GM15510 (cell line): Measurements from ENCODE around the gene LPP.

Experiments used
- POLR2A ChIP-seq: IDR thresholded peaks from 3 replicates; pipeline ENCODE4 v1.6.1; 2011; ENCODE audit warnings: borderline replicate concordance; ENCODE audit not compliant: insufficient read length; ENCODE audit errors: extremely low read depth

The LPP gene

DNA sequence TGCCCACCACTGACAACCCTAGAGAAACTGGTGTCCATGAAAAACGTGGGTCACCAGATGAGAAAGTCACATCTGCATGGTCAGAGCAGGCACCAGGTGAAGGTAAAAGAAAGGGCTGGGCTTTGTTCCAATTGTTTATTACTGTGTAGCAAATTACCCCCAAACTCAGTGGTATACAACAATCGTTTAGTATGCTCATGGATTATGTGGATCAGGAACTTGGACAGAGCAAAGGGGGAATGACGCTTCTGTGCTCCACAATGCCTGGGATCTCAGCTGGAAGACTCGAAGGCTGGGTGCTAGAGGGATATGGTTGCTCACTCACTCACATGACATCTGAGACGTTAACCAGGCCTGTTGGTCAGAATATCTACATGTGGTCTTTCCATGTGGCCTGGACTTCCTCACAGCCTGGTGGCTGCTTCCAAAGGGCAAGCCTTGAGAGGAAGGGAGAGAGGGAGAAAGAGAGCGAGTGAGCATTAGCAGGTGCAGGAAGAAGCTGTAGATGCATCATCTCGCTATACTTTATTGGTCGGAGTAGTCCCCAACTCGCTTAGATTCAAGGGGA is 44.9 kb downstream of the LPP start:
- TF ChIP-seq POLR2A = no peak

DNA sequence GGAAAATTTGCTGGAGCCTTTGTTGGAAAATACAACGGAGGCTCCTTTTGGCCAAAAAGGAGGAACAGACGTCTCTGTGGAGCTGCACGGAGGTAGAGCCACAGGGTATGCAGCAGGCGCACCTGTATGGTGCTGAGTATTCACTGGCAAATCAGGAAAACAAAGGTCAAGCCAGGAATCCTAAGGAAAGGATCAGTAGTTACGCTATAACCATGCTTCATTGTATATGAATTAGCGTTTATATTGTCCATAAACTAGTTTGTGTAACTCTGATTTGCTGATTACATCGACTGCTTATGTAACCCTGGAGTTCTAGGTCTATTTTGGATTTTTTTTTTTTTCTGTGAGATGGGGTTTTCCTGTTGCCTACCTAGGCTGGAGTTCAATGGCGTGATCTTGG is 45.4 kb downstream of the LPP start:
- TF ChIP-seq POLR2A = no peak

DNA sequence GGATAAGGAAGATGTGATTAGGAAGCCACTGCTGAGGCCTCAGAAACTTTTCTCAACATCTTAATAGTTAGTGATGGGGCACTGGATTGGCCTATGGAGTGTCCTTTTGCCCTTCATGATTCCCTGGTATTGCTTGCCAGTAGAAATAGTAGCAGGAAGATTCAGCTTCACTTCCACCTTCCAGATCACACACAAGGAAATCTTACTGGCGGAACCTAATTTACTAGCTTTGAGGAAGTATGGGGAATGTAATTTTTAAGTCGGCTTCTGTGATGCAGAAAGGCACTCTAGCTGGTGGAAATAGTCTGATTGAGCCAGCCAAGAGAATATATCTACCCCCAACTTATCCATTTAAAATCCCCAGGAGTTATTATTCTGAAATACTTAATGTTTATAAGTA is 46.5 kb downstream of the LPP start:
- TF ChIP-seq POLR2A = no peak

DNA sequence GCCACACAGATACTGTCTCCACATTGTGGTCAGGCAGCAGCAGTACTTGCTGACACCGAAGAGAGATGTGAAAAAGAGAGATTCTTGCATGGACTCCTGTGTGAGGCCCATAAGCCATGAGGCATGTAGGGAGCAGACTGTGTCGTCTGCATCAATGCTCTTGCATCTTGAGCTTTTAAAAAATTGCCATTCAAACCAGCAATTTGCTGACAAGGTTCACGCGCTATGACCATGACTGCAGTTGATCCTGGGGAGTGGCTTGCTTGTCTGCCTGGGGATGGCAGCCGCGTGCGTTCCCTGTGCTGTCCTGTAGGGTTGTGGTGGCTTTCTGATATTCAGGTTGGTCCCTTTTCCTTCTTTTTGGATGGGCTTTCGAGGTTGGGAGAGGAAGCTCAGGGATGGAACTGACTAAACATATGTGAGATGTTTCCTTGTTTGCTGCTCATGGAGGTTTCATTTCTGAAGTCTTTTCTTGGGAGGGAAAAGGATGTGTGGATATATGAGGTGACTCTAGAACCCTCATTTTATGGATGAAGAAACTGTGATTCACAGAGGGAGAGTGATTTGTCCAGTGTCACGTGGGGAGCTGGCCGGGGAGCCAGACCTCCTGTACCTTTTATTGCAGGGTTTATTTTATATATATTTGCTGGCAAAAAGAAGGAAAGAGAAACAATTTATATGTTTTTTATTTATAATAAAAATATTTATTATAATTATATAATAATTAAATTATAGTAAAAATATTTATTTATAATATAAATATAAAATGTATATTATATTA is 48.6 kb downstream of the LPP start:
- no peak for TF ChIP-seq POLR2A

DNA sequence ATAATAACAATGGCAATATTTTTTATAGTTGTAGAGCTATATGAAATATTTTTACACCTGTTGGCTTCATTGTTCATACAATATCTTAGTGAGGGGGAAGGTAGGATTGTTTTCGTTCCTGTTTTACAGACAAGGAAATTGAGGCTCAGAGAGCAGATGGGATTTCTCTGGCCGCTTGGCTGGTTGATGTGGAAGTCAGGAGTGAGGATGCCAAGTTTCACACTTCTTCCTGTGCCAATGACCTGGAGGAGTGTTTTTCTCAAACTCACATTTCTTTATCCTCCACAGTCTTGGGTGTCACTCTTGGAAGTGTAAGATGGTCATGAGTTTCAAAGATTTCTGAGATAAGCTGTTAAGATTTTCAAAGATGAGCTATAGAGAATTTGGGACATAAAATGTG is 50.6 kb downstream of the LPP start:
- TF ChIP-seq POLR2A = no peak

DNA sequence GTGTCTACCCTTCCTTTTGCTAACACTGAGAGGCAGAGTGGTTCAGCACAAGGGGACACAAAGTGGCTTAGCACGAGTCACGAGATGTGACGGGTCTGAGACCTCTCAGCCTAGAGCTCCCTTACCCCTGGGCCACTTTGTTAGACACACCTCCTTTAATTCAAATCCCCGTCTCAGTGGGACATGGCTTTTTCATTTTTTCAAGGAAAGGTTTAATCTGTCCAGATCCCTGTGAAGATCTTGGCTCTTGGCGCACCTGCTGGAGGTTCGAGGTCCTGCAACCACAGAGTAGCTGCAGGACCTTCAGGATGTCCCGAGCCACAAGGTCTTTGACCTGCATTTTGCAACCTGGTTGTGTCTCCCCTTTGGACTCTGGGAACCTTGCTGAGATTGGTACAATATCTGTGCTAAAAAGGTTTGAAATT is 52.0 kb downstream of the LPP start:
- no peak for TF ChIP-seq POLR2A

DNA sequence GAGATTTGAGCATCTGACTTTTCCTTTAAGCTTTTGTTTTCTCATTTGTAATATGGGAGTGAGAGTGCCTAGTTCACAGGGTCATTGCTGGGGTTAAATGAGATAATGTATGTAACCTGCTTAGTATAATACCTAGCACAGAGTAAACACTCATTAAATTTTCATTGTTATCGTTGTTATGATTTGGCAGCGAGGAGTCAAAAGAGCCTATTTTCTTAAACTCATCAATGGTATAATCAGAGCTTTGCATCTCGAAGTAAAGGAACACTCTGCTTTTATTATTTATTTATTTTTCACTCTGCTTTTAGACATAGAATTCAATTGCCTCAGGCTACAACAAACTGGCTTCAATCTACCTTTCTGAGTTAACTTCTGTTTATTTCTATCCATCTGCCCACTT is 52.8 kb downstream of the LPP start:
- TF ChIP-seq POLR2A = no peak

DNA sequence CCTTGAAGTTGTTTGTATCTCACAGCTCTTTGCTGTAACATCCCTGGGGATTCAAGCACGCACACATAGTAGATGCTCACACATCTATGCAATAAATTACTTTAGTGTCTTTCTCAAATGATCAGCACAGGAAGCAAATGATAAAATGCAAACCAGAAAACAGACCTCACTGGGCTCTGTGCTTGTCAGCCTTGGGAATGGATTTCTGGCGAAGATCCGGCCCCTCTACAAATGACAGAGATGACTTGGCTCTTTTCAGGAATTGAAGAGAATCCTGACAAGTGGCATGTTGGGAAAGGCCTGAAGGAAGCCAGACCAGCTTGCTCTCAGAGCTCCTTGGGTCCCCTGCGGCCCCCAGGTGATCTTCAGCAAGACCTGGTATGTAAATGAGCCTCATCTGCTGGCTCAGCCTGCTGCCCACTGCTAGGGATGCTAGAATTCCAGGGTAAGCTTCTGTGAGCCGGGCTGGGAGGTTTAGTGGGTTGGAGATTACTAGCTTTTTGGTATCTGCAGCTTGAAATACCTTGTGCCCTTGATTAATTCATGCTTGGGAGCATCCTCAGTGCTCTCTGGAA is 54.1 kb downstream of the LPP start:
- TF ChIP-seq POLR2A = no peak

DNA sequence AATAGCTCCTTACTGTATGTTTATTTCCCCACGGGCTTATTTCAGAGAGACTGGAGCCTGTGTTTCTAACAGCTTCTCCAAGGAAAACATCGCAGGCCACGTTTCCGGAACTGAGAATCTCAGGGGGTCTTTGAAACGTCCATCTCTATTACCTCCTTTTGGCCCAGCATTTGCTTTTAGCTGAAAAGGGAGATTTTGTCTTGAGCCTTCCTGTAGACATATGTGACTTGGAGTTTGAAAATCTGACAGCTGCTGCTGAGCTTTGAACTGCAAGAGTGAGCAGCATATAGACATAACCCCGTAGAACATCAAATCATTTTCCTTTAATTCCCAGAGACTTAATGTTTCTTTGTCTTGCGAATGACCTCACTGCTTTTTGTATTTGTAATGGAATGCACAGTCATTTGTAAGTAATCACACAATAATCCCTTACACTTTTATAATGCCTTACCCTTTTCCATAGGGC is 54.6 kb downstream of the LPP start:
- no peak for TF ChIP-seq POLR2A

DNA sequence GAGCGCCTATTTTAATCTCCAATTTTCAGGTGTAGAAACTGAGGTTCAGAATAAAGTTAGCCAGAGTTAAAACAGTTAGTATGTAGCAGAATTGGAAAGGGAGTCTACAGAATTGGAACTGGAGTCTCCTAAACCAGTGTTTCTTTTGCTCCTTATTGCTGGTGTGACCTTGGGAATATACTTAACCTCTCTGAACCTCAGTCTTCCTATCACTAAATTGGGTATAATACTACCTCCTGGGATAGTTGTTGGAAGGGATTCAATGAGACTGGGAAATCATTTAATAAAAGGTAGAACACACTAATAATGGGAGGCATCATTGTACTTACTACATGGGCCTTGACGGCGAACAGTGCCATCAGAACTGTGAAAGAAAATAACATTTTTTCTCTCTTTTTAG is 55.1 kb downstream of the LPP start:
- no peak for TF ChIP-seq POLR2A

DNA sequence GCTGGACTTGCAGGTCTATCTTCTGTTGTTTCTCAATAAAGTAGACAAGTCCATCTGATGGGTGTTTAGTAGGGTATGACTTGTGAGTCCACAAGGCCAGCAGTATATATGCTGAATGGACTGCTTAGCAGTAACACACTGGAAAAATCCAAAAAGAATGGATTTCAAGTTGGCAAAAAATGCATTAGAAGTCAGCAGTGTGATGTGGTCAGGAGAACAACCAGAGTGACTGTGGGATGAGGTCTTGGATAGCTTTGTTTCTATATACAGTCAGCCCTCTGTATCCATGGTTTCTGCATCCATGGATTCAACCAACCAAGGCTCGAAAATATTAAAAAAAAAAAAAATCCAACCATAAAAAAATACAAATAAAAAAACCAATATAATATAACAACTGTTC is 55.8 kb downstream of the LPP start:
- no peak for TF ChIP-seq POLR2A

DNA sequence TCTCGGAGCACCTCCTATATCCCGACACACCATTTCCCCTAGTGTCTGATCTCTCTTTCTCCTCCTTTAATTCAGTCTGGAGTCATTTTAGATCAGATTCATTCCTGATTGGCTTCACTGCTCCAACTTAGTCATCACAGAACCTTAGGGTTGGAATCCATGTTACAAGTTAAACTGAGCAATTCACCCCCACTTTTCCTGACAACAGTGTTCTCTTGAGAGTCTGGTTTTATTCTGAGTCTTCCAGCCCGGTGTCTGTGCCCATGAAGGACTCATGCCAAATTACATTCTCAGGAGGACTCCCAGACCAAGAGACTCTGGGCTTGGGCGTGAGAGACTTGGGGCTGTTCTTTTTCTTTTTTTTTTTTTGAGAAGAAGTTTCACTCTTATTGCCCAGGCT is 57.5 kb downstream of the LPP start:
- no peak for TF ChIP-seq POLR2A

DNA sequence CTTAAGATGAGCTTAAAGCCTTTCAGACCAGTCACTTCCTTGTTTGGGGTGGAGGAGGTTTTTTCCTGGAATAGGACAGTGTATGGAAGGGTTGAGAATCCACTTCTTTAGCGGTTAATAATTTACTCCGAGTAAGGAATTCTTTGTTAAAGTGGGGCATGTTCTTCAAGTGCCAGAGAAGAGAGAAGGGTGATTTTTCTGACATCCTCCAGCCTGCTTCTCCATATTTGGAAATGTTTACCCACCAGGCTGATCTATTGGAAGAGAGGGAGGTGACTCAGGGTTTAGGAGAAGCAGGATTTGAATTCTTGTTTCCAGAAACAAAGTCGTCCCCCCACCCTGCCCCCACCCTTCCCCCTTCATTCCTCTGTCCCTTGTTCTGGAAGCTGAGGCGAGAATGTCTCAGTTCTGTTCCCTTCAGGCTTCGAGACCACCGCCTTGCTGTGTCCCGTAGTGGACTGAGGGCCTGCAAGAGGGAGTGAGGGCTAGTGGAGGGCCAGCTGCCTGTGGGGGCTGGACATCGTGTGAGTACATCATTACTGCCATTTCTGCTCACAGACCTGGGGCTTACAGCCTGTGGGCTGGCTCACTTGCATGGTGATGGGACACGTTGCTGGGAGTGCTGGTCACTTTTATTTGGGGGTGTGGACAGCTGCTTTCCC is 58.5 kb downstream of the LPP start:
- no peak for TF ChIP-seq POLR2A

DNA sequence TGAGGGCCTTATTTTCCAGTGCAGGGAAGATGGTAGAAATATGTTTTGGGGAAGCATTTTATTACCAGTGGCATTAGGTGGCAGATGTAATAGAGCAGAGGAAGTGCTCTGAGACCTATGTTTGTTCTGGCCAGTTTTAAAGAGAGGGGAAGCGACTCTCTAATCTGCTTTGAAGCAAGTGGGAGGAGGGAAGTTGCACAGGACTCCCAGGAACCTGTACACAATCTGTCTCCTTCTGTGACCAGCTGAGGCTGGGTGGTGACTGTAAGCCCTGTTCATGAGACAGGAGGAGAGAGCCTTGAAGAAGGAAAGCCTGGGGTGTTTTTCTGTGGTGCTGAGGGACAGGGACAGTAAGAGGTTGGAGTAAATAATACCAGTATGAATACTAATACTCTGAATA is 60.5 kb downstream of the LPP start:
- TF ChIP-seq POLR2A = no peak

DNA sequence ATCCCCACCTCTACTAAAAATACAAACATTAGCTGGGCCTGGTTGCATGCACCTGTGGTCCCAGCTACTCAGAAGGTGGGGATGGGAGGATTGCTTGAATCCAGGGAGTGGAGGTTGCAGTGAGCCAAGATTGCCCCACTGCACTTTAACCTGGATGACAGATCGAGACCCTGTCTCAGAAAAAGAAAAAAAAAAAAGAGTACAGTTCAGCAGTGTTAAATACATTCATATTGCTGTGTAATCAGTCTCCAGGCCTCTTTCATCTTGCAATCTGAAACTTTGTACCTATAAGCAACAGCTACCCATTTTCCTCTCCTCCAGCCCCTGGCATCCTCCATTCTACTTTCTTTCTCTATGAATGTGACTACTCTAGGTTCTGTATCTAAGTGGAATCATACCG is 61.2 kb downstream of the LPP start:
- no peak for TF ChIP-seq POLR2A
